ENCODE measurements around the gene DPT. TPM values are rescaled to one million over a fixed set of nuclear protein-coding genes. Genes with fewer than 3 reads are reported as not detected.

DPT gene
- 0.24 and 0.78 TPM in 2 replicates for total RNA-seq

DNA sequence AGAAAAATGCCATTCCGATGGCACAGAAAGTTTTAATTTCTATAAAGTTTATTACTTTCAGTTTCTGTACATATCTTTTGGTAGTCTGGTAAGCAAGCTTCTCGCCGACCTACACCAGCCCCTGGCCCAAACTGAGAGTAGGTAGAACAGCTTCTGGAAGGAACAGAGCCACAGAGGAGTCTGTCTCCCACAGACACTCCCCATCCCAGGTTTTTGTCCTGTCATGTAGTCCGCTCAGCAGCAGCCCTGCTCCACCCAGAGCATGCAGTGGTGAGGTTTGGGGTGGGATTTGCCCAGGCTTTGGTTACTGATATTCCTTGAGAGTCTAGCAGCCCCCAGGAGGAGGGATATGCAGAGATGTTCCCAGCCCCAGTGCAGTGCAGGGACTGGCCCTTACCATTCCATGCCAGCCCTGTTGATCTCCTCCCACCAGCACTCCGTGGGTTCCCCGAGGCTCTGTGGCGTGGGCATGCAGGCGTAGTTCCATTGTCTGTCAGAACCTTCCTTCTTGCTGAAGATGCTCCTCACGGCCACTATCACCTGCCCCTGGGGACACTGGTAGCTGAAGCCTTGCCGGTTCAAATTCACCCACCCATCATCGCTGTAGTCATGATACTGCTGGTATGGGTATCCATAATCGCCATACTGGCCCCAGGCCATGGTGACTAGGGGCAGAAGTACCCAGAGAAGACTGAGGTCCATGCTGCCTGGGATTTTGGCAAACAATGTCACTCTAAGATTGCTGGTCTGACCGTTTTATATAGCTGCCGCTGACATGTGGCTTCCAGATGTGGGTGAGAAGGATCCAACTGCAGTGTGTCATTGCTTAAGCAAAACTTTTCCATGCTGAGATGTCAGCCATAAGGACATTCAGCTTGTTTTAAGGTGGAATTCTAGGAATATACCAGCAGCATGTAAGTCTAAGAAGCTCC lies at the start of gene DPT:
Gene DPT, minus strand, starts transcription at position 734 of the 932 bp plus-strand sequence. Its CDS starts 32 bp downstream, at position 702.

Other genes starting within 250 kb of the DPT start
- gene XCL2, start 185.2 kb downstream of the DPT start, total RNA-seq: not detected in 2 replicates
- gene XCL1, start 152.6 kb downstream of the DPT start, total RNA-seq: not detected in 2 replicates